ENCODE measurements around the gene LEMD1. TPM values are rescaled to one million over a fixed set of nuclear protein-coding genes. Genes with fewer than 3 reads are reported as not detected.

LEMD1 gene
- total RNA-seq, 2 donors from 2014 or later, result 3.1 TPM; not detected in 1

GRCh38 chr1:205358579-205358978 is 63.3 kb downstream of the LEMD1 start:
- no peak for ATAC-seq (replicated peaks in 1 of 2)
- H3K27ac Mint-ChIP-seq, result no peak overlapping the region
- no peaks in the 10 kb centered on the region for H3K36me3 Mint-ChIP-seq (ENCODE audit: insufficient read depth in 2 of 2)
- H3K4me1 Mint-ChIP-seq (ENCODE audit: low read depth), result no peaks in the 10 kb centered on the region
- H3K27me3 Mint-ChIP-seq (ENCODE audit: low read depth), result peaks cover 24% of the 10 kb centered on the region
- DNase-seq, result no peak
- no peaks in the 10 kb centered on the region for H3K9me3 Mint-ChIP-seq
- no peak overlapping the region for H3K4me3 Mint-ChIP-seq

- H3K4me1 Mint-ChIP-seq (ENCODE audit: low read depth), result no peaks in the 10 kb centered on the region
- H3K27me3 Mint-ChIP-seq (ENCODE audit: low read depth), result peaks cover 24% of the 10 kb centered on the region
- H3K27ac Mint-ChIP-seq, result no peak overlapping the region
- ATAC-seq (replicated peaks in 1 of 2) (no peak), DNase-seq (no peak)
- no peaks in the 10 kb centered on the region for H3K9me3 Mint-ChIP-seq
- H3K36me3 Mint-ChIP-seq (ENCODE audit: insufficient read depth in 2 of 2), result no peaks in the 10 kb centered on the region
- no peak overlapping the region for H3K4me3 Mint-ChIP-seq
These were observed 64.3 kb downstream of the LEMD1 start for GRCh38 chr1:205357567-205357966.

GRCh38 chr1:205356440-205357139 is 65.3 kb downstream of the LEMD1 start, which contains the start of gene KLHDC8A:
TSS of gene KLHDC8A (minus strand) at chr1:205356922. CDS start at chr1:205343604, 13,318 bp downstream.
- no peaks in the 10 kb centered on the region for H3K4me1 Mint-ChIP-seq (ENCODE audit: low read depth)
- DNase-seq, result no peak
- H3K4me3 Mint-ChIP-seq, result no peak within 1 kb of the TSS
- peaks cover 24% of the 10 kb centered on the region for H3K27me3 Mint-ChIP-seq (ENCODE audit: low read depth)
- H3K36me3 Mint-ChIP-seq (ENCODE audit: insufficient read depth in 2 of 2), result no peaks in the 10 kb centered on the region
- H3K27ac Mint-ChIP-seq, result no peak within 1 kb of the TSS
- H3K9me3 Mint-ChIP-seq, result no peaks in the 10 kb centered on the region
- no peak for ATAC-seq (replicated peaks in 1 of 2)

GRCh38 chr1:205355075-205355453 is 66.8 kb downstream of the LEMD1 start:
- no peak for ATAC-seq (replicated peaks in 1 of 2)
- no peaks in the 10 kb centered on the region for H3K4me1 Mint-ChIP-seq (ENCODE audit: low read depth)
- H3K27me3 Mint-ChIP-seq (ENCODE audit: low read depth), result peaks cover 24% of the 10 kb centered on the region
- H3K4me3 Mint-ChIP-seq, result no peak overlapping the region
- no peaks in the 10 kb centered on the region for H3K36me3 Mint-ChIP-seq (ENCODE audit: insufficient read depth in 2 of 2)
- H3K9me3 Mint-ChIP-seq, result no peaks in the 10 kb centered on the region
- no peak overlapping the region for H3K27ac Mint-ChIP-seq
- DNase-seq, result no peak

- H3K27me3 Mint-ChIP-seq (ENCODE audit: low read depth), result peaks cover 28% of the 10 kb centered on the region
- H3K36me3 Mint-ChIP-seq (ENCODE audit: insufficient read depth in 2 of 2), result no peaks in the 10 kb centered on the region
- no peaks in the 10 kb centered on the region for H3K9me3 Mint-ChIP-seq
- ATAC-seq (replicated peaks in 1 of 2) (peak; percentile 41 to 61), DNase-seq (peak; percentile 60 to 62)
- H3K4me1 Mint-ChIP-seq (ENCODE audit: low read depth), result no peaks in the 10 kb centered on the region
- no peak overlapping the region for H3K27ac Mint-ChIP-seq
- H3K4me3 Mint-ChIP-seq, result no peak overlapping the region
These were observed 67.4 kb downstream of the LEMD1 start for GRCh38 chr1:205354259-205355074.

- Mint-ChIP-seq H3K4me3 (no peak overlapping the region), H3K36me3 (ENCODE audit: insufficient read depth in 2 of 2) (no peaks in the 10 kb centered on the region), H3K9me3 (no peaks in the 10 kb centered on the region), H3K27ac (no peak overlapping the region), H3K4me1 (ENCODE audit: low read depth) (no peaks in the 10 kb centered on the region), H3K27me3 (ENCODE audit: low read depth) (peaks cover 29% of the 10 kb centered on the region)
- ATAC-seq (replicated peaks in 1 of 2) (no peak), DNase-seq (no peak)
These were observed 68.2 kb downstream of the LEMD1 start for GRCh38 chr1:205353612-205354011.

- no peaks in the 10 kb centered on the region for H3K4me1 Mint-ChIP-seq (ENCODE audit: low read depth)
- DNase-seq (no peak), ATAC-seq (replicated peaks in 1 of 2) (no peak)
- H3K9me3 Mint-ChIP-seq, result no peaks in the 10 kb centered on the region
- no peaks in the 10 kb centered on the region for H3K36me3 Mint-ChIP-seq (ENCODE audit: insufficient read depth in 2 of 2)
- H3K27me3 Mint-ChIP-seq (ENCODE audit: low read depth), result peaks cover 27% of the 10 kb centered on the region
- no peak overlapping the region for H3K27ac Mint-ChIP-seq
- H3K4me3 Mint-ChIP-seq, result no peak overlapping the region
These were observed 68.7 kb downstream of the LEMD1 start for GRCh38 chr1:205353191-205353590.

- Mint-ChIP-seq H3K27me3 (ENCODE audit: low read depth) (peaks cover 23% of the 10 kb centered on the region), H3K36me3 (ENCODE audit: insufficient read depth in 2 of 2) (no peaks in the 10 kb centered on the region), H3K4me1 (ENCODE audit: low read depth) (no peaks in the 10 kb centered on the region), H3K4me3 (no peak overlapping the region), H3K9me3 (no peaks in the 10 kb centered on the region), H3K27ac (no peak overlapping the region)
- DNase-seq, result no peak
- no peak for ATAC-seq (replicated peaks in 1 of 2)
These were observed 69.7 kb downstream of the LEMD1 start for GRCh38 chr1:205351984-205352713.

GRCh38 chr1:205350691-205351141 is 71.1 kb downstream of the LEMD1 start:
- Mint-ChIP-seq H3K4me1 (ENCODE audit: low read depth) (no peaks in the 10 kb centered on the region), H3K27ac (no peak overlapping the region), H3K9me3 (no peaks in the 10 kb centered on the region), H3K4me3 (no peak overlapping the region), H3K27me3 (ENCODE audit: low read depth) (peaks cover 28% of the 10 kb centered on the region), H3K36me3 (ENCODE audit: insufficient read depth in 2 of 2) (no peaks in the 10 kb centered on the region)
- ATAC-seq (replicated peaks in 1 of 2), result no peak
- DNase-seq, result no peak

GRCh38 chr1:205350124-205350523 is 71.7 kb downstream of the LEMD1 start:
- Mint-ChIP-seq H3K9me3 (no peaks in the 10 kb centered on the region), H3K27ac (no peak overlapping the region), H3K4me1 (ENCODE audit: low read depth) (no peaks in the 10 kb centered on the region), H3K36me3 (ENCODE audit: insufficient read depth in 2 of 2) (no peaks in the 10 kb centered on the region), H3K4me3 (no peak overlapping the region), H3K27me3 (ENCODE audit: low read depth) (peaks cover 34% of the 10 kb centered on the region)
- ATAC-seq (replicated peaks in 1 of 2), result no peak
- DNase-seq, result no peak

GRCh38 chr1:205348554-205349487 is 73.0 kb downstream of the LEMD1 start:
- Mint-ChIP-seq H3K4me1 (ENCODE audit: low read depth) (peaks cover 9% of the 10 kb centered on the region), H3K36me3 (ENCODE audit: insufficient read depth in 2 of 2) (no peaks in the 10 kb centered on the region), H3K9me3 (no peaks in the 10 kb centered on the region), H3K4me3 (no peak overlapping the region), H3K27me3 (ENCODE audit: low read depth) (peaks cover 46% of the 10 kb centered on the region), H3K27ac (no peak overlapping the region)
- no peak for DNase-seq
- no peak for ATAC-seq (replicated peaks in 1 of 2)

- ATAC-seq (replicated peaks in 1 of 2) (no peak), DNase-seq (no peak)
- Mint-ChIP-seq H3K9me3 (no peaks in the 10 kb centered on the region), H3K27ac (no peak overlapping the region), H3K4me3 (no peak overlapping the region), H3K27me3 (ENCODE audit: low read depth) (peaks cover 56% of the 10 kb centered on the region), H3K36me3 (ENCODE audit: insufficient read depth in 2 of 2) (no peaks in the 10 kb centered on the region), H3K4me1 (ENCODE audit: low read depth) (peaks cover 9% of the 10 kb centered on the region)
These were observed 74.8 kb downstream of the LEMD1 start for GRCh38 chr1:205346956-205347574.

All from activated T-cell treated with anti-CD3 and anti-CD28 coated beads, Interleukin-2, amount 50 U/mL, for 72 hours (primary cell).